OCI-LY1 (cell line): ENCODE data around the gene HSBP1L1.

Experiments used
- H2AFZ ChIP-seq: fragments of 200-600 bp; sonication (generic), shearing (Covaris generic); 2 replicates; pipeline ENCODE4 v1.6.0; 2014; ENCODE audit warnings: antibody characterized with exemption, mild to moderate bottlenecking, low read length
- H3F3A ChIP-seq: fragments of 200-600 bp; sonication (generic), shearing (Covaris generic); 2 replicates; pipeline ENCODE4 v1.6.0; 2014; ENCODE audit warnings: mild to moderate bottlenecking, antibody characterized with exemption, low read length, moderate library complexity; ENCODE audit not compliant: insufficient read depth
- H3K27ac ChIP-seq: fragments of 200-600 bp; sonication (generic); 2 replicates; pipeline ENCODE4 v1.5.1; 2014; ENCODE audit warnings: low read length, mixed run types, mild to moderate bottlenecking, low read depth; ENCODE audit not compliant: poor library complexity, severe bottlenecking
- H3K27me3 ChIP-seq: fragments of 200-600 bp; sonication (generic); 2 replicates; pipeline ENCODE4 v1.6.0; 2014; ENCODE audit warnings: antibody characterized with exemption, mild to moderate bottlenecking, low read length, moderate library complexity; ENCODE audit not compliant: insufficient read depth
- H3K36me3 ChIP-seq: fragments of 200-600 bp; sonication (generic); 2 replicates; pipeline ENCODE4 v1.6.1; 2014; ENCODE audit warnings: mild to moderate bottlenecking, antibody characterized with exemption, low read length, moderate library complexity, mixed read lengths; ENCODE audit not compliant: insufficient read depth
- H3K4me1 ChIP-seq: fragments of 200-600 bp; sonication (generic); 2 replicates; pipeline ENCODE4 v1.5.1; 2014; ENCODE audit warnings: mild to moderate bottlenecking, low read length, moderate library complexity; ENCODE audit not compliant: insufficient read depth, severe bottlenecking
- H3K4me2 ChIP-seq: fragments of 200-600 bp; sonication (generic), shearing (Covaris generic); 2 replicates; pipeline ENCODE4 v1.6.1; 2014; ENCODE audit warnings: low read length
- H3K4me3 ChIP-seq: fragments of 200-600 bp; sonication (generic); 2 replicates; pipeline ENCODE4 v1.5.1; 2014; ENCODE audit warnings: low read length, low read depth, mild to moderate bottlenecking, mixed read lengths; ENCODE audit not compliant: poor library complexity, severe bottlenecking
- H3K79me2 ChIP-seq: fragments of 200-600 bp; shearing (Covaris generic); 2 replicates; pipeline ENCODE4 v1.6.1; 2016; ENCODE audit warnings: mixed run types, low read length, mixed read lengths; ENCODE audit not compliant: insufficient read depth
- H3K9ac ChIP-seq: fragments of 200-600 bp; sonication (generic), shearing (Covaris generic); 2 replicates; pipeline ENCODE4 v1.6.1; 2014; ENCODE audit warnings: mild to moderate bottlenecking, low read length, mixed read lengths
- H3K9me2 ChIP-seq: fragments of 200-600 bp; sonication (generic), shearing (Covaris generic); 2 replicates; pipeline ENCODE4 v1.6.1; 2014; ENCODE audit warnings: low read depth, mild to moderate bottlenecking, low read length, mixed read lengths
- H3K9me3 ChIP-seq: fragments of 200-600 bp; shearing (Covaris generic); 2 replicates; pipeline ENCODE4 v1.6.1; 2014; ENCODE audit warnings: low read length, mixed read lengths
- H4K20me1 ChIP-seq: fragments of 200-600 bp; sonication (generic), shearing (Covaris generic); 2 replicates; pipeline ENCODE4 v1.6.0; 2016; ENCODE audit warnings: mild to moderate bottlenecking, low read length; ENCODE audit not compliant: insufficient read depth
- EZH2 ChIP-seq: fragments of 200-600 bp; sonication (generic), shearing (Covaris generic); IDR thresholded peaks from 2 replicates; pipeline ENCODE4 v1.8.0; 2017; ENCODE audit warnings: borderline replicate concordance, mixed run types, mild to moderate bottlenecking, antibody characterized with exemption, low read length, moderate library complexity, mixed read lengths
- TF ChIP-seq, protein P1 (sequence below): fragments of 200-600 bp; sonication (generic), shearing (Covaris generic); IDR thresholded peaks from 2 replicates; pipeline ENCODE4 v1.5.1; 2017; ENCODE audit warnings: mild to moderate bottlenecking, antibody characterized with exemption, low read length, moderate library complexity, mixed read lengths

Gene HSBP1L1

DNA sequence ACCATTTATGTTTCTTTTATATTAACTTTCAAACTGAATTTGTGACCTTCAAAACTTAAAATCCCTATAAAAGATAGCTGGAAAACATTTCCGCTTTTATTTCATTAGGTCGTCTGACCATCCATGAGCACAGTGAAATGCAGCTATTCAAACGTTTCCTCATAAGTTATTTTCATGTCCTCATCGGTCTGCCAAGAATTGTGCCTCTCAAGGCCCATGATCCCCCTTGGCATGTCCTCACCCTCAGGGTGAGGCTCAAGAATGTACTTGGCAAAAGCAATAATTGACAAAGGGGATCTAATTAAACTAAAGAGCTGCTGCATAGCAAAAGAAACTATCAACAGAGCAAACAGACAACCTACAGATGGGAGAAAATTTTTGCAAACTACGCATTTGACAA, 25.3 kb upstream of the HSBP1L1 start:
- no peaks in the 10 kb centered on the region for H3K9me3 ChIP-seq
- peaks cover 4% of the 10 kb centered on the region for H3K4me1 ChIP-seq
- H3K79me2 ChIP-seq, result no peaks in the 10 kb centered on the region
- H3K27ac ChIP-seq, result no peak overlapping the region
- H3K4me3 ChIP-seq, result no peak overlapping the region
- H3K9ac ChIP-seq, result no peak overlapping the region
- no peak overlapping the region for H2AFZ ChIP-seq
- H3K4me2 ChIP-seq, result no peak overlapping the region
- no peaks in the 10 kb centered on the region for H4K20me1 ChIP-seq
- H3K36me3 ChIP-seq, result peaks cover 70% of the 10 kb centered on the region
- H3K9me2 ChIP-seq, result no peaks in the 10 kb centered on the region
- no peak for TF ChIP-seq EZH2
- TF ChIP-seq, protein P1, sequence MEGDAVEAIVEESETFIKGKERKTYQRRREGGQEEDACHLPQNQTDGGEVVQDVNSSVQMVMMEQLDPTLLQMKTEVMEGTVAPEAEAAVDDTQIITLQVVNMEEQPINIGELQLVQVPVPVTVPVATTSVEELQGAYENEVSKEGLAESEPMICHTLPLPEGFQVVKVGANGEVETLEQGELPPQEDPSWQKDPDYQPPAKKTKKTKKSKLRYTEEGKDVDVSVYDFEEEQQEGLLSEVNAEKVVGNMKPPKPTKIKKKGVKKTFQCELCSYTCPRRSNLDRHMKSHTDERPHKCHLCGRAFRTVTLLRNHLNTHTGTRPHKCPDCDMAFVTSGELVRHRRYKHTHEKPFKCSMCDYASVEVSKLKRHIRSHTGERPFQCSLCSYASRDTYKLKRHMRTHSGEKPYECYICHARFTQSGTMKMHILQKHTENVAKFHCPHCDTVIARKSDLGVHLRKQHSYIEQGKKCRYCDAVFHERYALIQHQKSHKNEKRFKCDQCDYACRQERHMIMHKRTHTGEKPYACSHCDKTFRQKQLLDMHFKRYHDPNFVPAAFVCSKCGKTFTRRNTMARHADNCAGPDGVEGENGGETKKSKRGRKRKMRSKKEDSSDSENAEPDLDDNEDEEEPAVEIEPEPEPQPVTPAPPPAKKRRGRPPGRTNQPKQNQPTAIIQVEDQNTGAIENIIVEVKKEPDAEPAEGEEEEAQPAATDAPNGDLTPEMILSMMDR, result no peak
- H3K27me3 ChIP-seq, result no peaks in the 10 kb centered on the region
- H3F3A ChIP-seq, result no peaks in the 10 kb centered on the region

DNA sequence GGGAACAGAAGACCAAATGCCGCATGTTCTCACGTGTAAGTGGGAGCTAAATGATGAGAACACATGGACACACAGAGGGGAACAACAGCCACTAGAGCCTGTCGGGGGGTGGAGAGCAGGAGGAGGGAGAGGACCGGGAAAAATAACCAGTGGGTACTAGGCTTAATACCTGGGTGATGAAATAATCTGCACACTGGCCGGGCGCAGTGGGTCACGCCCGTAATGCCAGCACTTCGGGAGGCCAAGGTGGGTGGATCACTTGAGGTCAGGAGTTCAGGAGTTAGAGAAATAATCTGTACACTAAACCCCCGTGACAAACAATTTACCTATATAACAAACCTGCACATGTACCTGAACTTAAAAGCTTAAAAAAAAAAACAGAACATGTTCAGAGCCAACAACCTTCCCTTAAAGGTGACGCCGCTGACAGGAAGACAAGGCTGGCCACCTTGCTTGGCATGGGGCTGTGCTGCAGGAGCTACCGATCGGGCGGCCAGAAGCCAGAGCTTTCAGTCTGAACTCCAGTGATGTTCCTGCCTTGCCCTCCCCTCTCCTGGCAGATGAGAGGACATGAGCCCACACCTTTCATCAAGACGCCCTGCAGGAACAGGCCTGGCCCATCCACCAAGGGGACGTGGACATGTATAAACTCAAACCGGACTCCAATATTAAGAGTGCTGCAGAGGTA, 24.2 kb upstream of the HSBP1L1 start:
- Histone ChIP-seq H3K4me1 (no peaks in the 10 kb centered on the region), H3K27me3 (no peaks in the 10 kb centered on the region), H3F3A (no peaks in the 10 kb centered on the region), H3K4me3 (no peak overlapping the region), H3K27ac (no peak overlapping the region), H2AFZ (no peak overlapping the region), H3K4me2 (no peak overlapping the region), H3K79me2 (no peaks in the 10 kb centered on the region), H3K9me2 (no peaks in the 10 kb centered on the region), H3K9me3 (no peaks in the 10 kb centered on the region), H3K36me3 (peaks cover 67% of the 10 kb centered on the region), H3K9ac (no peak overlapping the region), H4K20me1 (no peaks in the 10 kb centered on the region)
- no peak for TF ChIP-seq EZH2
- TF ChIP-seq, protein P1, result no peak

DNA sequence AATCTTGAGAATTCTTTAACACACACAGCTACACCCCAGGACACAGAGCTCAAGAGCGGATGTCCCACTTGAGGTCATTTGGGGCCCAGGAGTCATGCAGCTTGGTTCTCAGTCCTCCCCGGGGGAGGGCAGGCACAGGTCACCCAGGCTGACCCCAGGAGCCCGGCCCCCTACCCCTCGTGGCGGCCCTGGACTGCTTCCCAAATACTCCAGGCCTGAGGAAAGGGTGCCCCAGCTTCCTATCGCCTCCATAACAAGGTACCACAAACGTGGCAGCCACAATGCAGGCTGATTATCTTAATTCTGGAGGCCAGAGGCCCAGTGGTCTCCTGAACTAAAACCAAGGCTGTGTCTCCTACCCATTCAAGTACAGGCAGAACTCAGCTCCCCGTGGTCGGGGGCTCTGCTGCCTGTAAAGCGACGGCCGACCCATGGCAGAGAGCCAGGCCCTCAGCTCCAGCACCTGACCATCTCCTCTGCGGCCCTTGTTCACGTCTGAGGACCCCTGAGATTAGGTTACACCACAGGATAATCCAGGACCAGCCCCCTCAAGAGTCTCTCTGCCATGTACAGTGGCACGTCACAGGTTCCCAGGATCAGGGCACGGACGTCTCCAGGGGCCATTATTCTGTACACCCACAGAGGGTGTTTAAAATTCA, 23.5 kb upstream of the HSBP1L1 start:
- H3K9me2 ChIP-seq, result no peaks in the 10 kb centered on the region
- no peaks in the 10 kb centered on the region for H4K20me1 ChIP-seq
- no peak overlapping the region for H3K9ac ChIP-seq
- H2AFZ ChIP-seq, result no peak overlapping the region
- no peaks in the 10 kb centered on the region for H3K9me3 ChIP-seq
- H3K79me2 ChIP-seq, result no peaks in the 10 kb centered on the region
- H3K4me3 ChIP-seq, result no peak overlapping the region
- H3K27ac ChIP-seq, result no peak overlapping the region
- H3K4me1 ChIP-seq, result peaks cover 6% of the 10 kb centered on the region
- no peak overlapping the region for H3K4me2 ChIP-seq
- no peaks in the 10 kb centered on the region for H3F3A ChIP-seq
- no peaks in the 10 kb centered on the region for H3K27me3 ChIP-seq
- H3K36me3 ChIP-seq, result peaks cover 60% of the 10 kb centered on the region
- TF ChIP-seq, protein P1, result no peak
- TF ChIP-seq EZH2, result no peak
